Epithelial cell of proximal tubule (primary cell): ENCODE results near the gene TBC1D1. TPM values are rescaled to one million over a fixed set of nuclear protein-coding genes. Genes with fewer than 3 reads are reported as not detected.
"Not testable (repeated sequence)": the region's sequence is repeated elsewhere in the genome, so short reads cannot be mapped to it uniquely, and the experiment has no call there.

ENCODE experiments used
- DNase-seq: peaks from one replicate; pipeline ENCODE4 v3.0.0-alpha.2; 2011; ENCODE audit warnings: low read depth
- H3K4me3 ChIP-seq: 2 replicates; pipeline ENCODE4 v1.5.1; 2011; ENCODE audit warnings: low read depth, mild to moderate bottlenecking, low read length
- total RNA-seq: library from RNA; depleted of rRNA; stranded (reverse); fragments of >200 nt; gene quantifications from 2 replicates; pipeline ENCODE4 v1.2.3, GENCODE V29; 2015
- TF ChIP-seq, protein P1 (sequence below): conservative IDR thresholded peaks from 2 replicates; pipeline ENCODE4 v1.5.1; 2012; ENCODE audit warnings: low read depth, mild to moderate bottlenecking, low read length

TBC1D1 gene
- total RNA-seq, 1 donor from 2014 or later: 157 TPM

DNA sequence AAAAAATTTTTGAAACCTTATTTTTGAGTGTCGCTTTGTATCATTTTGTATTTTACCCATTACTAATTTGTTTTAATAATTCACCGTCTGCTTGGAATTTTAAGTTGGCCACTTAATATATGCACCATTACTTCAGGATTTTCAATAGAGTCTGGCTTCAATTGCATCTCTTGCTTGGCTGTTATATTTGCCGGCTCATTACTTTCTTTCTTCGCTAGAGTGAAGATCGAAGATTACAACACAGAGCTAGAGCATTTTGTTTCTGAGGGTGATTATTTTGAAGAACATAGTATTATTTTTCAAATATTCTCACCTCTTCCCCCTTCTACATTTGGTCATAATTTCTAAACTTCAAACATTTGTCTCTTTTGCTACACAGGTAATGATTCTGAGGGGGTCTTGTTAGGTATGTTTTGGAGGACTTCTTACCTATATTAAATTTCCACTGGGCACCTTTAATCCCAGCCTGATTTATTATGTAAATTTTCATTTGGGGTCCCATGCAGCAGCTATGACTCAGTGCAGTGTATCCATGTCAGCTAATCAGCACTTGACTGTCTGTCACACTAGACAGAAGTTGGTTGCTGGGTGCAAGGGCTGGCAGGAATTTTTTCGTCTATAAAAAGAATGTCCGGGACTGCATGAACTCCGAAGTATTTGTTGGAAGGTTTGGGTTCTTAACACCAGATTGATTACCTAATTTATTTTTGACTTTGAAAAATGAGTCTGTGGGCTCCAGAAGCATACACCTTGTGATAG lies 18.6 kb downstream of the TBC1D1 start:
- TF ChIP-seq, protein P1, sequence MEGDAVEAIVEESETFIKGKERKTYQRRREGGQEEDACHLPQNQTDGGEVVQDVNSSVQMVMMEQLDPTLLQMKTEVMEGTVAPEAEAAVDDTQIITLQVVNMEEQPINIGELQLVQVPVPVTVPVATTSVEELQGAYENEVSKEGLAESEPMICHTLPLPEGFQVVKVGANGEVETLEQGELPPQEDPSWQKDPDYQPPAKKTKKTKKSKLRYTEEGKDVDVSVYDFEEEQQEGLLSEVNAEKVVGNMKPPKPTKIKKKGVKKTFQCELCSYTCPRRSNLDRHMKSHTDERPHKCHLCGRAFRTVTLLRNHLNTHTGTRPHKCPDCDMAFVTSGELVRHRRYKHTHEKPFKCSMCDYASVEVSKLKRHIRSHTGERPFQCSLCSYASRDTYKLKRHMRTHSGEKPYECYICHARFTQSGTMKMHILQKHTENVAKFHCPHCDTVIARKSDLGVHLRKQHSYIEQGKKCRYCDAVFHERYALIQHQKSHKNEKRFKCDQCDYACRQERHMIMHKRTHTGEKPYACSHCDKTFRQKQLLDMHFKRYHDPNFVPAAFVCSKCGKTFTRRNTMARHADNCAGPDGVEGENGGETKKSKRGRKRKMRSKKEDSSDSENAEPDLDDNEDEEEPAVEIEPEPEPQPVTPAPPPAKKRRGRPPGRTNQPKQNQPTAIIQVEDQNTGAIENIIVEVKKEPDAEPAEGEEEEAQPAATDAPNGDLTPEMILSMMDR: no peak
- DNase-seq: no peak
- no peak overlapping the region for H3K4me3 ChIP-seq

DNA sequence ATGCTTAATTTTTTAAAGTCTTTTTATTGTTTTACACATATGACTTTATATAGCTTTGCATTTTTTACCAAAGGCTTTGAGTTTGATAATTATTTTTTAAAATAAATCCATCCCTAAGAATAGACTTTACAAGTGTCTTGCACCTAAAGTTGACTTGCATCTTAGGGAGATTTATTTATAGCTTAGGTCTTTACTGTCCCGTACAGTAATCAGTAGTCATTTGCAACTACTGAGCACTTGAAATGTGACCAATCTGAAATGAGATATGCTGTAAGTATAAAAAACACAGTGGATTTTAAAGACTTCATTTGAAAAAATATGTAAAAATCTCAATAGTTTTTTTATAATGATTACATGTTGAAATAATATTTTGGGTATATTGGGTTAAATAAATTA lies 19.2 kb downstream of the TBC1D1 start:
- no peak overlapping the region for H3K4me3 ChIP-seq
- TF ChIP-seq, protein P1: no peak
- DNase-seq: no peak

DNA sequence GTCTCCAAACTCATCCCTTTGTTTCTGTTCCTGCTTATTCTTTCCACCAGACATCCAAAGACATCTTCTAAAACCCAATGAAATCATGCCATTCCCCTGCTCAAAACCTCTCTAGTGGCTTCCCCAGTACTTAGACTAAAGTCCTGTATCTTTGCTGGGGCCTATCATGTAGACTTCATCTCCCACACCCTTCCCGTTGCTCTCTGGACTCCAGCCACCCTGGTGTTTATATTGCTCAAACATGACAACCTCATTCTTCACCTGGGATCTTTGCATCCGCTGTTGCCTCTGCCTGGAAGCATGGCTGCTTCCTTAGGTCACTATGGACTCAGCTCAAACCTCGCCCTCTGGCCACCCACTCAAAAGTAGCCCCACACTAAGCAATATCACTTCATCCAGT lies 23.7 kb downstream of the TBC1D1 start:
- TF ChIP-seq, protein P1: no peak
- no peak for DNase-seq
- no peak overlapping the region for H3K4me3 ChIP-seq

DNA sequence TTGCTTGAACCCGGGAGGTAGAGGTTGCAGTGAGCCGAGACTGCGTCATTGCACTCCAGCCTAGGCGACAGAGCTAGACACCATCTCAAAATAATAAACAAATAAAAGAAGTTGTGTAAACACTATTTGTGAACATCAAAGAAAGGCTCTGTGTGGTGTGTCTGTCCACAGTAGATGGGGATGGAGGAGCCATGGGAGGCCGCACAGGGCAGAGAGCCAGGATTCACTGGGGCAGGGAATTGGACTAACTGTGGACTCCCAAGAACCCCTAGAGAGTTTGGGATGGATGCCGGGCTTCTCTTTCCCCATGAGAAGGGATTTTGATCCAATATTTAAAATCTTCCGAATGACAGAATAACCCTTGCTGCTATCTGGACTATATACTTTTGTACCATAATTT lies 26.5 kb downstream of the TBC1D1 start:
- DNase-seq: no peak
- TF ChIP-seq, protein P1: no peak
- H3K4me3 ChIP-seq: no peak overlapping the region

DNA sequence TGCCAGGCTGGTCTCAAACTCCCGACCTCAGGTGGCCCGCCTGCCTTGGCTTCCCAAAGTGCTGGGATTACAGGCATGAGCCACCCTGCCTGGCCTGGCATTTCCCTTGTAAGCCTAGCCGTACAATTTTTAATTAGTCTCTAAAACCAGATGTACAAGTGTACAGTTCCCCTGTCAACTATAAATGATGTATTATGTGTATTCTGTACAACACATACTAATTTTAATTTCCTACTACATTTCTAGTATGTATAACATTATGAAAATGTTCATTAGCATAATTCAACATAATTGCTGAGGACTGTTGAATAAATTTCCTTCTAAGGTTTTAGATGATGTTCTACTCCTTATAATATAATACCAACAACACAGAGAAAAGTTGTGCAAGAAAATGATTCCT lies 27.8 kb downstream of the TBC1D1 start:
- TF ChIP-seq, protein P1: no peak
- no peak overlapping the region for H3K4me3 ChIP-seq
- DNase-seq: no peak

DNA sequence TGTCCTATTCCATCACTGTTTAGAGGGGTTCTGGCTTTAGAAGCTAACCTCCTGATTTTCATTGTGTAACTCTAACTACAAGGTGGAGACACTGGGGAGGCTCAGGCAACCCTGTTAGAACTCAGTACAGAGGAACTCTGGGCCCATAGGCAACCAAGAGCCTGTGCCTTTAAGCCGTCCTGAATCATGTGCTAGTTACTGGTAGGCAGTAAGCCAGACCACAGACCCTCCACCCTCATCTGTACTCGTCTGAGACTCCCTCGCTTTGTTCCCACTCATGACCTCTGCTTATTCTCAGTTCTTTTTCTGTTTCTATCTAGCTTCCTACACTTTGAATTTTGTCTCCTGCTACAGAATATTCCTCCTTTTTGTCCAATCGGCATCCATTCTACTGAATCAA lies 31.4 kb downstream of the TBC1D1 start:
- TF ChIP-seq, protein P1: no peak

DNA sequence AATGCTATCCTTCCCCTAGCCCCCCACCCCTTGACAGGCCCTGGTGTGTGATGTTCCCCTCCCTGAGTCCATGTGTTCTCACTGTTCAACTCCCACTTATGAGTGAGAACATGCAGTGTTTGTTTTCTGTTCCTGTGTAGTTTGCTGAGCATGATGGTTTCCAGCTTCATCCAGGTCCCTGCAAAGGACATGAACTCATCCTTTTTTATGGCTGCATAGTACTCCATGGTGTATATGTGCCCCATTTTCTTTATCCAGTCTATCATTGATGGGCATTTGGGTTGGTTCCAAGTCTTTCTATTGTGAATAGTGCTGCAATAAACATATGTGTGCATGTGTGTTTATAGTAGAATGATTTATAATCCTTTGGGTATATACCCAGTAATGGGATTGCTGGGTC lies 32.2 kb downstream of the TBC1D1 start:
- H3K4me3 ChIP-seq, DNase-seq: not testable (repeated sequence)

More for the DNA sequence above, 31.4 kb downstream of the TBC1D1 start:
- no peak overlapping the region for H3K4me3 ChIP-seq
- no peak for DNase-seq
